Fibroblast of the aortic adventitia (primary cell): ENCODE measurements around the gene RORB. TPM values are rescaled to one million over a fixed set of nuclear protein-coding genes. Genes with fewer than 3 reads are reported as not detected.

Experiments used
- DNase-seq: peaks from one replicate; pipeline ENCODE4 v3.0.0-alpha.2; 2010; ENCODE audit warnings: low read depth
- H3K4me3 ChIP-seq: 2 replicates; pipeline ENCODE4 v1.5.1; 2011; ENCODE audit warnings: low read depth, mild to moderate bottlenecking, control low read depth, low read length, moderate library complexity
- total RNA-seq: library from RNA; depleted of rRNA; stranded (reverse); fragments of >200 nt; gene quantifications from 2 replicates; pipeline ENCODE4 v1.2.3, GENCODE V29; 2012; ENCODE audit warnings: low replicate concordance
- TF ChIP-seq, protein P1 (sequence below): IDR thresholded peaks from 2 replicates; pipeline ENCODE4 v1.5.1; 2011; ENCODE audit warnings: mild to moderate bottlenecking, low read length, control low read depth, inconsistent platforms; ENCODE audit not compliant: insufficient read depth

The RORB gene
- total RNA-seq, 1 donor: 22.0 TPM

- peak; percentile 51 for DNase-seq
- TF ChIP-seq, protein P1, sequence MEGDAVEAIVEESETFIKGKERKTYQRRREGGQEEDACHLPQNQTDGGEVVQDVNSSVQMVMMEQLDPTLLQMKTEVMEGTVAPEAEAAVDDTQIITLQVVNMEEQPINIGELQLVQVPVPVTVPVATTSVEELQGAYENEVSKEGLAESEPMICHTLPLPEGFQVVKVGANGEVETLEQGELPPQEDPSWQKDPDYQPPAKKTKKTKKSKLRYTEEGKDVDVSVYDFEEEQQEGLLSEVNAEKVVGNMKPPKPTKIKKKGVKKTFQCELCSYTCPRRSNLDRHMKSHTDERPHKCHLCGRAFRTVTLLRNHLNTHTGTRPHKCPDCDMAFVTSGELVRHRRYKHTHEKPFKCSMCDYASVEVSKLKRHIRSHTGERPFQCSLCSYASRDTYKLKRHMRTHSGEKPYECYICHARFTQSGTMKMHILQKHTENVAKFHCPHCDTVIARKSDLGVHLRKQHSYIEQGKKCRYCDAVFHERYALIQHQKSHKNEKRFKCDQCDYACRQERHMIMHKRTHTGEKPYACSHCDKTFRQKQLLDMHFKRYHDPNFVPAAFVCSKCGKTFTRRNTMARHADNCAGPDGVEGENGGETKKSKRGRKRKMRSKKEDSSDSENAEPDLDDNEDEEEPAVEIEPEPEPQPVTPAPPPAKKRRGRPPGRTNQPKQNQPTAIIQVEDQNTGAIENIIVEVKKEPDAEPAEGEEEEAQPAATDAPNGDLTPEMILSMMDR: peak; percentile 78
- no peak overlapping the region for H3K4me3 ChIP-seq
Observed at GRCh38 chr9:74570879-74571512, 73.9 kb downstream of the RORB start.

DNA sequence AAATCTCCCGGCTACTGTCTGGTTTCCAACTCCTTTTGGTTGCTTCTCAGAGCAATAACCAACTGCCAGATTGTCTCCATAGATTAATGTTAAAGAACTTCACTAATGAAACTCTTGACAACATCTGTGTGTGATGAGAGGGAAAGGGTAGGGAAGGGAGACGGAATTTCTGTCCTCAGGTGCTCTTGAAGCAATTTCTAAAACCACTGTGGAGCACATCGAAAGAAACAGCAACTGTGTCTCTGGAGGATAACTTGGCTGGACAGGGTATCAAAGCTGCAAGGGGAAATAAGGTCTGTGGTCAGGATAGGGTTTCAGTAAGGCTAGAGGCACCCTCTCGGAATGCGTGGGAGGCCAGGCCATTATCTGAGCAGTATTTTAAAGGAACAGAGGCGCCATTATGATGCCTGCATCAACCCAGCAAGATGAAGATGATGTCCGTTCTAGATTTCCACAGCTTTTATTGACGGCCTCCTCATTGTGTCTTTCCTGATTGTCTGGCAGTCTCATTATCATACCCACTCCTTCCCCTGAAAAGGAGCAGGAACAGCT, 76.6 kb downstream of the RORB start:
- H3K4me3 ChIP-seq: no peak overlapping the region
- DNase-seq: no peak
- TF ChIP-seq, protein P1: no peak

DNA sequence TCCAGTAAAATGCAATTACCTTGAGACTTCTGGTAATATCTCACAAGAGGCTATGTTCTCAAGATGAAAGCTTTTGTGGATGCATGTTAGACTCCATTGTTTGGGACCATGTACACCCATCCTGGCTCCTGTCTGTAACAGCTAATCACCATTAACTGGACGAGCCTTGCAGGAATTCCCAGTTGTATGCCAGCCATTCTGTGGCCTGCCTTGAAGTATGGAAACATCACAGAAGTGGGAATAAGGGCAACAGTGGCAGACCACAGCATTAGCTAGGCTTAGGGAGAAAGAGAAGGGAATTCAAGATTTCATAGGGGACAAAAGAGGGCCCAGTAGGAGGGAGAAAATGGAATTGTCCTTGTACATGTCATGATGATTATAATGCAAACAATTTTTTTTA, 79.0 kb downstream of the RORB start:
- no peak overlapping the region for H3K4me3 ChIP-seq
- no peak for DNase-seq
- TF ChIP-seq, protein P1: no peak

GRCh38 chr9:74577956-74578355, 80.8 kb downstream of the RORB start:
- H3K4me3 ChIP-seq: no peak overlapping the region
- TF ChIP-seq, protein P1: peak; percentile 59
- DNase-seq: peak; percentile 10

- no peak overlapping the region for H3K4me3 ChIP-seq
- TF ChIP-seq, protein P1: no peak
- DNase-seq: no peak
Observed at GRCh38 chr9:74589576-74589975, 92.4 kb downstream of the RORB start.

DNA sequence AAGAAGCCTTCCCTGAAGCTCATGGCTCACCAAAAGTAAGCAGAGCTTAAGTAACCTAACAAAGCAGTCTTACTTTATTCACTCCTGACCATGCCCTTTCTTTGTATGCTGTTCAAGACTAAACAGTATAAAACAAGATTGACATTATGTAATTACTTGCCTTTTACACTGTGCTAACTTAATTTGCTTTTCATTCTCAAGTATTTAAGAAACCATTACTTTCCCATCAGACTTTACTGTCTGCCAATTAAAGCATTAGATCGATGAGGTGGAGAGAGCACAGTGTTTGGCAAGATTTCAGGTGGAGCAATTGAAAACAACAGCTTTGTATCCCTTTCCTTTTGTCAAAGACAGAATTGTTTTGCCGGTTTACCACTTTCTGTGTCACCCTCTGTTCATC, 98.2 kb downstream of the RORB start:
- H3K4me3 ChIP-seq: no peak overlapping the region
- DNase-seq: no peak
- TF ChIP-seq, protein P1: no peak

DNA sequence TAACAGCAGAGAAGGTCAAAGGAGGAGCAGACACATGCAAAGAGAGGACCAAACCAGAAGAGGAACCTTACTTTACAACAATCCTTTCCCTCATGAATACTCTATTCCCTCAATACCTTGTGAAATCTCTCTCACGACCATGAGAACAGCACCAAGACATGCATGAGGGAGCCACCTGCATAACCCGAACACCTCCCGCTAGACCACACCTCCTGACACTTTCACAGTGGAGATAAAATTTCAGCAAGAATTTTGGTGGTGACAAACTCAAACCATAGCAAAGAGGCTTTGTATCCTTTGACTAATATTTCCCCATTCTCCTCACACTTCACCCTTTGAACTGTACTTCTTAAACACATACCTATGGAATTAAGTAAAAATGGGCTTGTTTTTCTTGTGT, 101.7 kb downstream of the RORB start:
- no peak for DNase-seq
- TF ChIP-seq, protein P1: no peak
- no peak overlapping the region for H3K4me3 ChIP-seq
